NT2/D1 (cell line): Measurements from ENCODE around the gene INTS7.
"Not testable (repeated sequence)": the region's sequence is repeated elsewhere in the genome, so short reads cannot be mapped to it uniquely, and the experiment has no call there.

Experiments used
- DNase-seq: peaks from one replicate; pipeline ENCODE4 v3.0.0-alpha.2; 2011; ENCODE audit warnings: low read depth, low spot score
- H3K27me3 ChIP-seq: 2 replicates; pipeline ENCODE4 v1.6.0; 2011; ENCODE audit warnings: mild to moderate bottlenecking; ENCODE audit not compliant: insufficient read length, insufficient read depth
- H3K36me3 ChIP-seq: 2 replicates; pipeline ENCODE4 v1.6.1; 2011; ENCODE audit warnings: mild to moderate bottlenecking, low read length, mixed read lengths; ENCODE audit not compliant: insufficient read depth, insufficient read length
- H3K4me1 ChIP-seq: 2 replicates; pipeline ENCODE4 v1.5.1; 2011; ENCODE audit not compliant: insufficient read depth, insufficient read length
- H3K4me3 ChIP-seq: 2 replicates; pipeline ENCODE4 v1.5.1; 2011; ENCODE audit warnings: low read depth; ENCODE audit not compliant: insufficient read length
- H3K9ac ChIP-seq: 2 replicates; pipeline ENCODE4 v1.6.0; 2011; ENCODE audit warnings: low read depth; ENCODE audit not compliant: insufficient read length
- H3K9me3 ChIP-seq: 2 replicates; pipeline ENCODE4 v1.5.1; 2011; ENCODE audit warnings: mild to moderate bottlenecking, low read length; ENCODE audit not compliant: insufficient read depth
- SUZ12 ChIP-seq: IDR thresholded peaks from 2 replicates; pipeline ENCODE4 v1.6.1; 2011; ENCODE audit not compliant: insufficient read length, insufficient read depth; ENCODE audit errors: extremely low read depth
- YY1 ChIP-seq: IDR thresholded peaks from 2 replicates; pipeline ENCODE4 v1.6.1; 2011; ENCODE audit not compliant: insufficient read length, insufficient read depth
- ZNF274 ChIP-seq: IDR thresholded peaks from 2 replicates; pipeline ENCODE4 v1.6.1; 2011; ENCODE audit warnings: mild to moderate bottlenecking, low read depth, low read length

The INTS7 gene

DNA sequence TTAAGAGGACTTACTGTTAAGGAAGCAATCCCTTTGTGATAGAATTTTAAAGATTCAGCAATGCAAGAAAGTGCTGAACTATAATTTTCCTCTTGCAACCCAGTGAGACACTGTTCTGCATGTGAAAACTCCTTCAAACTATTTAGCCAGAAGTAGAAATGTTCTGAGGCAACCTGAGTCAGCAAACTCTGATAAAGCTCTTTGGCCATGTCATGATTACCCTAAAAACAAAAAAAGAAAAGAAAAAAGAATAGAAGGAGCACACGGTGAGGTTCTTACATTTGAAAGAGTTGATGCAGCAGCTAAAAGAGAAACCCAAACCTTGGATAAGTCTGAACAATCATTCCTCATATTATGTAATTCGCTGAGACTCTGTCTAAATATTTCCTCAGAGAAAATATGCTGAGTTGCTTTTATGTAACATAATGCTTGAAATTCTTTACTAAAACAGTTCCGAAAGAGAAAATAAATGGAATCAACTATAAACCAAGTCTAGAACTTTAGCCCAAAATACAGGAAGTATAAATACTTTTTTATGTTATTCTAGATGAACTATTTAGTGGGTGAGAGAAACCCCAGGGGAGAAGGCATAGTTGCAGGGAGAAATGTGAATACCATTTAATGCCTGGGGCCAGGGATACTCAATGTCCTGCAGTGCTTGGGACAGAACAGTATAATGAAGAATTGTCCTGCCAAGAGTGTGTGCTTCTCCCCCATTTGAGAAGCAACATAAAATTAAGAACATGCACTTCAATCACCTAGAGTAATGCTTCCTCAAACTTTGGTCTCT, 60.0 kb downstream of the INTS7 start:
- no peaks in the 10 kb centered on the region for H3K9me3 ChIP-seq
- DNase-seq, result no peak
- H3K4me1 ChIP-seq, result no peaks in the 10 kb centered on the region
- no peak overlapping the region for H3K4me3 ChIP-seq
- H3K9ac ChIP-seq, result no peak overlapping the region
- H3K36me3 ChIP-seq, result peaks cover 73% of the 10 kb centered on the region
- TF ChIP-seq YY1 (no peak), ZNF274 (no peak), SUZ12 (no peak)
- no peaks in the 10 kb centered on the region for H3K27me3 ChIP-seq

DNA sequence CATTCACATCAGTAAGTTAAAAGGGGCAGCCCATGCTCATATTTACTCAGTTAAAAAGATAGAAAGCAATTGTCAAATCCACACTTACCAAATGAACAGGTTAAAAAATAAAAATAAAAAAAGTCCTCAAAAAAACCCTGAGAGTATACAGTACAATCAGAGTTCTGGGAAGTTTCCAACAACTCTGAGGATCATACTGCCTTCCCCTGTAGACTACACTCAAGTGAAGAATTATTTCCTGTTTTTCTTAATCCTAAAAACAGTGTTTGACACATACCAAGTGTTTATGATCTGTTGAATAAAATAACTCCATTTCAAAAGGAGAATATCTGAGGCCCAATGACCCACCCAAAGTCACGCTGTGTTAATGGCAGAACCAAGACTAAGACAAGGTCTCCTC, 61.8 kb downstream of the INTS7 start:
- no peaks in the 10 kb centered on the region for H3K27me3 ChIP-seq
- no peaks in the 10 kb centered on the region for H3K9me3 ChIP-seq
- DNase-seq, result no peak
- TF ChIP-seq YY1, result no peak
- no peak for TF ChIP-seq ZNF274
- TF ChIP-seq SUZ12, result no peak
- no peaks in the 10 kb centered on the region for H3K4me1 ChIP-seq
- peaks cover 57% of the 10 kb centered on the region for H3K36me3 ChIP-seq
- H3K4me3 ChIP-seq, result no peak overlapping the region
- no peak overlapping the region for H3K9ac ChIP-seq

DNA sequence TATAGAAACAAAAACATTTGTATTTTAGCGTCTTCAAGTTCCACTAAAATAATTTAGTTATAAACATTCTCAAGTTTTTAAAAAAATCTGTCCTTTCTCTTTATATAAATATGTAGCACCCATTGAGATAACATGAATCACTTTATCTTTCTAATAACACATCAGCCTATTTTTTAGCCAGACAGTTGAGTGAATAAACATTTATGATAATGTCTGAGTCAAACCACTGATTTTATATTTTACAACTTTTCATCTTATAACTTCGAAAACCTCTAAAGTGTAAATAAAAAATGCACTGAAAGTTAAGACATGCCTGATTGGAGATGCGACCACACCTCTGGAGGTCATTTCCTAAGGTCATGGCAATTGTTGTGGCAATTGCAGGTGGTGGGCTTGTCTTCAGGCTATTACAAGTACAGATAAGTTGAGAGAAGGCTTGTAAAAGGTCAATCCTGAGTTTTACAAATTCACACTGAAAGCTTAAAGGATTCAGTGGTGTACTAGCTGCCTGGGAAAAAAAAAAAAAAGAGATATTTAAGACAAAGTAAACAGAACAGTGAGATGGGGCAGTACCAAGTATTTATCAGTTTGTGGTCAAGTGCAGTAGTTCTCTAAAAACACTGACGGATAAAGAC, 67.0 kb downstream of the INTS7 start:
- Histone ChIP-seq H3K27me3 (no peaks in the 10 kb centered on the region), H3K9me3 (no peaks in the 10 kb centered on the region), H3K9ac (no peak overlapping the region), H3K4me3 (no peak overlapping the region), H3K4me1 (no peaks in the 10 kb centered on the region), H3K36me3 (peaks cover 46% of the 10 kb centered on the region)
- TF ChIP-seq YY1, result no peak
- no peak for TF ChIP-seq ZNF274
- TF ChIP-seq SUZ12, result no peak
- DNase-seq, result no peak

DNA sequence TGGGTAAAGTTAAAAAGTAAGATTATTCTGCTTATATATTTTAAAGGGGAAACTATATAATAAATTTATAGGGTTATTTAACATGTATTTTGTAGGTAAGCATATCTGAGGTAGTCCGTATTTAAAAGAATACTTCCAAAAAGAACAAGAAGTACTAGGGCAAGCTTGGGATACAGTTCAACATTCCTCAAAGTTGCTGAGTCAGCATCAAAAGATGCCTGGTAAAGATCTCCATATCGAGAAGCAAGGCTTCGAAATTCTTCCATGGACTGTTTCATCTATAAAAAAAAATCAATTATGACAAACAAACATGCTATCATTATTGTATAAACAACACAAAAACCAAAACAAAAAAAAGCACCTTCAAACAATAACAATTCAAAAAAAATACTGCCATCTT, 67.7 kb downstream of the INTS7 start:
- H3K36me3 ChIP-seq, result peaks cover 42% of the 10 kb centered on the region
- no peak overlapping the region for H3K4me3 ChIP-seq
- H3K9me3 ChIP-seq, result no peaks in the 10 kb centered on the region
- TF ChIP-seq YY1, result no peak
- no peak for TF ChIP-seq SUZ12
- no peak for TF ChIP-seq ZNF274
- no peak overlapping the region for H3K9ac ChIP-seq
- no peaks in the 10 kb centered on the region for H3K4me1 ChIP-seq
- no peak for DNase-seq
- H3K27me3 ChIP-seq, result no peaks in the 10 kb centered on the region

DNA sequence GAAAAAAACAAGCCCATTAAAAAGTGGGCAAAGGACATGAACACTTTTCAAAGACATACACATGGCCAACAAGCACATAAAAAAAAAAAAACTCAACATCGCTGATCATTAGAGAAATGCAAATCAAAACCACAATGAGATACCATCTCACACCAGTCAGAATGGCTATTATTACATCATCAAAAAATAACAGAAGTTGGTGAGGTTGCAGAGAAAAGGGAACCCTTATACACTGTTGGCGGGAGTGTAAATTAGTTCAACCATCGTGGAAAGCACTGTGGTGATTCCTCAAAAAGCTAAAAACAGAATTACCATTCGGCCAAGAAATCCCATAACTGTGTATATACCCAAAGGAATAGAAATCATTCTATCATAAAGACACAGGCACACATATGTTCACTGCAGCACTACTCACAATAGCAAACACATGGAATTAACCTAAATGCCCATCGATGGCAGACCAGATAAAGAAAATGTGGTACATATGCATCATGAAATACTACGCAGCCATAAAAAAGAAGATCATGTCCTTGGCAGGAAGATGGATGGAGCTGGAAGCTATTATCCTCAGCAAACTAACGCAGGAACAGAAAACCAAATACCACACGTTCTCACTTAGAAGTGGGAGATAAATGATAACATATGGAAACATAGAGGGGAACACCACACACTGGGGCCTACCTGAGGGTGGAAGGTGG, 70.1 kb downstream of the INTS7 start:
- H3K4me1 ChIP-seq, result no peaks in the 10 kb centered on the region
- no peak overlapping the region for H3K4me3 ChIP-seq
- H3K9me3 ChIP-seq, result no peaks in the 10 kb centered on the region
- peaks cover 37% of the 10 kb centered on the region for H3K36me3 ChIP-seq
- DNase-seq, result no peak
- no peak for TF ChIP-seq ZNF274
- no peak for TF ChIP-seq SUZ12
- TF ChIP-seq YY1, result no peak
- no peak overlapping the region for H3K9ac ChIP-seq
- no peaks in the 10 kb centered on the region for H3K27me3 ChIP-seq

DNA sequence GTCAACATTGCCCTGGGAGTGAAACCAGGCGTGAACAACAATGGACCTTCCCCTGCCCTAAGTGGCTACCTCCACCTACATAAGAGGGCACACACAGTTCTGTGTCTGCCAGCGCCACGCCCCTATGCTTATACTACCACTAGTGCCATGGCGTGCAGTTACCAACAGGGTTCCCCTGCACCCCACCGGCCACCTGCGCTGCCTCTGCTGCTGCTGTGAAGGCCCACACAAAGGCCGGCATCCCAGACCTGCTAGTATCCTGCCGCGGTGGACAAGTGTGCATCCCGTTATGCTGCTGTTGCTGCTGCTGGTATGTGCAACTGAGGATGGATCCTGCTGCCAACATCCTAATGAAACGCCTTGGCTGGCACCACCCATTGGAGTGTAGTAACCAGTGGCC, 75.7 kb downstream of the INTS7 start:
- TF ChIP-seq ZNF274, result no peak
- no peak for TF ChIP-seq YY1
- TF ChIP-seq SUZ12, result no peak
- Histone ChIP-seq H3K9ac (no peak overlapping the region), H3K9me3 (no peaks in the 10 kb centered on the region; the same call in 1 of the 2 replicates), H3K36me3 (peaks cover 40% of the 10 kb centered on the region), H3K4me3 (no peak overlapping the region), H3K27me3 (no peaks in the 10 kb centered on the region), H3K4me1 (no peaks in the 10 kb centered on the region)
- DNase-seq, result no peak

DNA sequence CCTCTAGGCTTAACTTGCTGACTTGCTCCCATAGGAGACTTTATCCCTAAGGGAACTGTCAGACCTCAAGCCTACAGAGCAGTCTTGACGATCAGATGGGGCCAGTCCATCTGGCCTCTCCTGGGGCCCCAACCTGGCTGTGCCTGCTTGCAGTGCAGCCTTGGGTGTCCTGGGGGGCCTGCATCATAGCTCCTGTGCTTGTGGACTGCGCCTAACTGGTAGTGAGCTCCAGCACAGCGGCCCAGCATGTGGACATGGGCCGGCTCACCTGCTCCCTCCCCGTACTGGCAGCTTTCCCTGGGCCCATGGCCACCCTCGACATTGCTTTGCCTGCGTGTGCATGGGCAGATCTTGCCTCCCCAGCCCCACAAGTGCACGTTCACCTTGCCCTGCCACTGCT, 76.1 kb downstream of the INTS7 start:
- H3K27me3 ChIP-seq, result no peaks in the 10 kb centered on the region
- no peak overlapping the region for H3K4me3 ChIP-seq
- H3K4me1 ChIP-seq, result no peaks in the 10 kb centered on the region
- no peak overlapping the region for H3K9ac ChIP-seq
- DNase-seq, result no peak
- TF ChIP-seq YY1, result no peak
- TF ChIP-seq ZNF274, result no peak
- no peak for TF ChIP-seq SUZ12
- no peaks in the 10 kb centered on the region; the same call in 1 of the 2 replicates for H3K9me3 ChIP-seq
- peaks cover 40% of the 10 kb centered on the region for H3K36me3 ChIP-seq

DNA sequence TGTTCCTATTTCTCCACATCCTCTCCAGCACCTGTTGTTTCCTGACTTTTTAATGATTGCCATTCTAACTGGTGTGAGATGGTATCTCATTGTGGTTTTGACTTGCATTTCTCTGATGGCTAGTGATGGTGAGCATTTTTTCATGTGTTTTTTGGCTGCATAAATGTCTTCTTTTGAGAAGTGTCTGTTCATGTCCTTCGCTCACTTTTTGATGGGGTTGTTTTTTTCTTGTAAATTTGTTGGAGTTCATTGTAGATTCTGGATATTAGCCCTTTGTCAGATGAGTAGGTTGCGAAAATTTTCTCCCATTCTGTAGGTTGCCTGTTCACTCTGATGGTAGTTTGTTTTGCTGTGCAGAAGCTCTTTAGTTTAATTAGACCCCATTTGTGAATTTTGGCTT, 81.3 kb downstream of the INTS7 start:
- H3K4me1 ChIP-seq, H3K9me3 ChIP-seq, H3K9ac ChIP-seq, H3K4me3 ChIP-seq, H3K27me3 ChIP-seq, DNase-seq: not testable (repeated sequence)
- peaks cover 40% of the 10 kb centered on the region for H3K36me3 ChIP-seq

DNA sequence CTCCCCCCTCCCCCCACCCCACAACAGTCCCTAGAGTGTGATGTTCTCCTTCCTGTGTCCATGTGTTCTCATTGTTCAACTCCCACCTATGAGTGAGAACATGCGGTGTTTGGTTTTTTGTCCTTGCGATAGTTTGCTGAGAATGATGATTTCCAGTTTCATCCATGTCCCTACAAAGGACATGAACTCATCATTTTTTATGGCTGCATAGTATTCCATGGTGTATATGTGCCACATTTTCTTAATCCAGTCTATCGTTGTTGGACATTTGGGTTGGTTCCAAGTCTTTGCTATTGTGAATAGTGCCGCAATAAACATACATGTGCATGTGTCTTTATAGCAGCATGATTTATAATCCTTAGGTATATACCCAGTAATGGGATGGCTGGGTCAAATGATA, 81.8 kb downstream of the INTS7 start:
- not testable (repeated sequence) for H3K9me3 ChIP-seq, H3K9ac ChIP-seq, H3K27me3 ChIP-seq, H3K4me3 ChIP-seq, DNase-seq, H3K4me1 ChIP-seq
- peaks cover 35% of the 10 kb centered on the region for H3K36me3 ChIP-seq
